ENCODE measurements around the gene PTPRM. TPM values are rescaled to one million over a fixed set of nuclear protein-coding genes. Genes with fewer than 3 reads are reported as not detected.

PTPRM gene
- total and polyA plus RNA-seq, 2 of the 8 experiments (the other 6 are each of a cell fraction or from before 2014, with no cell fraction given) = 4.1 to 7.0 TPM

DNA sequence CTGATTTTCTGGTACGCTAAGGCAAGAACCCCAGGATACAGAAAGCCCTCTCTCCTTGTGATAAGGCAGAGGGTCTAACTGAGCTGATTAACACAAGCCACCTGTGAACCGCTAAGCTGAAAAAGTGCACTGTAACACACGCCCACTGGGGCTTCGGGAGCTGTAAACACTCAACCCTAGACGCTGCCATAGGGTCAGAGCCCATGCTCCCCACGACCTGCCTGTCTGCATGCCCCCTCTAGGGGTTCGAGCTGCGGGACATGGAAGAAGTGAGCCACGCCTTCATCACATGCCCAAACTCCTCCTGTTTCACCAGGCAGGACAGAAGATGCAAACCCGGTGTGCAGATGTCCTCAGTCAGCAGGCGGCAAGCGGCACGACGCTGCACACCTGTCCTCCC, 868.3 kb downstream of the PTPRM start (continued):
- TF ChIP-seq RNF2 (IDR thresholded peaks at IDR 0.05; ENCODE audit: borderline replicate concordance, low read depth, low read length, missing control alignments, poor library complexity, severe bottlenecking) = no peak
- TF ChIP-seq, protein P1, sequence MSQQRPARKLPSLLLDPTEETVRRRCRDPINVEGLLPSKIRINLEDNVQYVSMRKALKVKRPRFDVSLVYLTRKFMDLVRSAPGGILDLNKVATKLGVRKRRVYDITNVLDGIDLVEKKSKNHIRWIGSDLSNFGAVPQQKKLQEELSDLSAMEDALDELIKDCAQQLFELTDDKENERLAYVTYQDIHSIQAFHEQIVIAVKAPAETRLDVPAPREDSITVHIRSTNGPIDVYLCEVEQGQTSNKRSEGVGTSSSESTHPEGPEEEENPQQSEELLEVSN (IDR thresholded peaks at IDR 0.05) = no peak
- no peak for TF ChIP-seq RBBP5 (IDR thresholded peaks at IDR 0.05; ENCODE audit: borderline replicate concordance, low read depth, low read length)
